ENCODE results near the gene MYD88. TPM values are rescaled to one million over a fixed set of nuclear protein-coding genes. Genes with fewer than 3 reads are reported as not detected.
A peak's percentile ranks its signal among the peaks of the same experiment; 100 is the strongest.

MYD88 gene
- total RNA-seq, 1 donor from 2014 or later, result 55.8 TPM

- H3K27ac ChIP-seq (ENCODE audit: low read depth, low read length), result peak overlapping the region; percentile 51
- no peaks in the 10 kb centered on the region for H3K9me3 ChIP-seq (ENCODE audit: insufficient read depth, low read depth, low read length)
- Mint-ChIP-seq H3K9me3 (ENCODE audit: unreplicated experiment) (no peaks in the 10 kb centered on the region), H3K4me1 (ENCODE audit: low read depth, unreplicated experiment) (peaks cover 37% of the 10 kb centered on the region), H3K36me3 (ENCODE audit: low read depth, unreplicated experiment) (peaks cover 12% of the 10 kb centered on the region), H3K4me3 (ENCODE audit: unreplicated experiment) (peak overlapping the region; percentile 93), H3K27me3 (ENCODE audit: low read depth, unreplicated experiment) (no peaks in the 10 kb centered on the region), H3K27ac (ENCODE audit: unreplicated experiment) (peak overlapping the region; percentile 75)
- no peaks in the 10 kb centered on the region for H3K27me3 ChIP-seq (ENCODE audit: insufficient read depth, low read length)
- FAIRE-seq, result no peak
- H3K9ac ChIP-seq (ENCODE audit: low read length), result peak overlapping the region; percentile 85
- peaks cover 38% of the 10 kb centered on the region for H3K79me2 ChIP-seq (ENCODE audit: insufficient read depth, low read length)
- H3K4me2 ChIP-seq (ENCODE audit: low read length), result peak overlapping the region; percentile 92
- no peak for TF ChIP-seq EZH2 (IDR thresholded peaks at IDR 0.05; ENCODE audit: insufficient read depth, low read length)
- no peak for TF ChIP-seq CTCF (IDR thresholded peaks at IDR 0.05; ENCODE audit: insufficient read depth, low read depth, low read length)
- DNase-seq (ENCODE audit: low read depth), result no peak
- peaks cover 18% of the 10 kb centered on the region for H3K4me1 ChIP-seq (ENCODE audit: insufficient read depth, low read length)
- H2AFZ ChIP-seq (ENCODE audit: low read depth, low read length), result peak overlapping the region; percentile 91
- H3K36me3 ChIP-seq (ENCODE audit: insufficient read depth, low read length), result no peaks in the 10 kb centered on the region
- H4K20me1 ChIP-seq (ENCODE audit: insufficient read depth, low read length), result peaks cover 39% of the 10 kb centered on the region
- H3K4me3 ChIP-seq (ENCODE audit: insufficient read depth, low read depth, low read length), result peak overlapping the region; percentile 97
Observed at GRCh38 chr3:38136393-38136776, 2.1 kb upstream of the MYD88 start.

GRCh38 chr3:38136777-38137614 is 1.5 kb upstream of the MYD88 start, which contains the start of gene ACAA1:
Gene ACAA1 (minus strand): TSS chr3:38137127. CDS start chr3:38137035, 92 bp downstream.
- Mint-ChIP-seq H3K27me3 (ENCODE audit: low read depth, unreplicated experiment) (no peaks in the 10 kb centered on the region), H3K9me3 (ENCODE audit: unreplicated experiment) (no peaks in the 10 kb centered on the region), H3K36me3 (ENCODE audit: low read depth, unreplicated experiment) (peaks cover 17% of the 10 kb centered on the region), H3K4me1 (ENCODE audit: low read depth, unreplicated experiment) (peaks cover 40% of the 10 kb centered on the region), H3K27ac (ENCODE audit: unreplicated experiment) (peak within 1 kb of the TSS; percentile 88), H3K4me3 (ENCODE audit: unreplicated experiment) (peak within 1 kb of the TSS; percentile 93)
- Histone ChIP-seq H3K9ac (ENCODE audit: low read length) (peak within 1 kb of the TSS; percentile 85), H3K9me3 (ENCODE audit: insufficient read depth, low read depth, low read length) (no peaks in the 10 kb centered on the region), H3K4me1 (ENCODE audit: insufficient read depth, low read length) (peaks cover 18% of the 10 kb centered on the region), H3K27ac (ENCODE audit: low read depth, low read length) (peak within 1 kb of the TSS; percentile 73), H3K79me2 (ENCODE audit: insufficient read depth, low read length) (peaks cover 38% of the 10 kb centered on the region), H3K36me3 (ENCODE audit: insufficient read depth, low read length) (no peaks in the 10 kb centered on the region), H3K27me3 (ENCODE audit: insufficient read depth, low read length) (no peaks in the 10 kb centered on the region), H3K4me3 (ENCODE audit: insufficient read depth, low read depth, low read length) (peak within 1 kb of the TSS; percentile 97), H3K4me2 (ENCODE audit: low read length) (peak within 1 kb of the TSS; percentile 92), H4K20me1 (ENCODE audit: insufficient read depth, low read length) (peaks cover 34% of the 10 kb centered on the region), H2AFZ (ENCODE audit: low read depth, low read length) (peak within 1 kb of the TSS; percentile 92)
- FAIRE-seq (peak; percentile 49), DNase-seq (ENCODE audit: low read depth) (peak; percentile 97)
- TF ChIP-seq EZH2 (IDR thresholded peaks at IDR 0.05; ENCODE audit: insufficient read depth, low read length) (no peak), CTCF (IDR thresholded peaks at IDR 0.05; ENCODE audit: insufficient read depth, low read depth, low read length) (no peak)

Measured in astrocyte (in vitro differentiated cells and primary cell).